Gastroesophageal sphincter (tissue), 3 donors: Measurements from ENCODE around the gene CHST11.

ENCODE experiments used
- POLR2A ChIP-seq, 2 donors: fragments of 450-650 bp; IDR thresholded peaks; one replicate each; pipeline ENCODE4 v1.6.1; 2017; ENCODE audit warnings: antibody characterized with exemption in 2 of 2, mild to moderate bottlenecking in 2 of 2, moderate library complexity in 1 of 2
- POLR2AphosphoS5 ChIP-seq: sonication (generic); formaldehyde crosslinking; IDR thresholded peaks from one replicate; pipeline ENCODE4 v1.6.1; 2017; ENCODE audit warnings: antibody characterized with exemption
- TF ChIP-seq, protein P1 (sequence below), 4 experiments: fragments of 200-600 bp in 2 of 4; fragments of 450-650 bp in 2 of 4; sonication (generic) in 1 of 4; IDR thresholded peaks; one replicate each; pipeline ENCODE4 v1.5.1; 2017 to 2019; ENCODE audit warnings: antibody characterized with exemption in 4 of 4, mild to moderate bottlenecking in 2 of 4, moderate library complexity in 2 of 4

GRCh38 chr12:104488374-104488773 is 31.6 kb downstream of the CHST11 start:
- no peak for TF ChIP-seq POLR2AphosphoS5
- TF ChIP-seq, protein P1, sequence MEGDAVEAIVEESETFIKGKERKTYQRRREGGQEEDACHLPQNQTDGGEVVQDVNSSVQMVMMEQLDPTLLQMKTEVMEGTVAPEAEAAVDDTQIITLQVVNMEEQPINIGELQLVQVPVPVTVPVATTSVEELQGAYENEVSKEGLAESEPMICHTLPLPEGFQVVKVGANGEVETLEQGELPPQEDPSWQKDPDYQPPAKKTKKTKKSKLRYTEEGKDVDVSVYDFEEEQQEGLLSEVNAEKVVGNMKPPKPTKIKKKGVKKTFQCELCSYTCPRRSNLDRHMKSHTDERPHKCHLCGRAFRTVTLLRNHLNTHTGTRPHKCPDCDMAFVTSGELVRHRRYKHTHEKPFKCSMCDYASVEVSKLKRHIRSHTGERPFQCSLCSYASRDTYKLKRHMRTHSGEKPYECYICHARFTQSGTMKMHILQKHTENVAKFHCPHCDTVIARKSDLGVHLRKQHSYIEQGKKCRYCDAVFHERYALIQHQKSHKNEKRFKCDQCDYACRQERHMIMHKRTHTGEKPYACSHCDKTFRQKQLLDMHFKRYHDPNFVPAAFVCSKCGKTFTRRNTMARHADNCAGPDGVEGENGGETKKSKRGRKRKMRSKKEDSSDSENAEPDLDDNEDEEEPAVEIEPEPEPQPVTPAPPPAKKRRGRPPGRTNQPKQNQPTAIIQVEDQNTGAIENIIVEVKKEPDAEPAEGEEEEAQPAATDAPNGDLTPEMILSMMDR (IDR thresholded peaks at IDR 0.05), result no peak
- no peak for TF ChIP-seq POLR2A (IDR thresholded peaks at IDR 0.05)
